Tibial nerve (tissue), 4 donors: Measurements from ENCODE around the gene EP400. TPM values are rescaled to one million over a fixed set of nuclear protein-coding genes. Genes with fewer than 3 reads are reported as not detected.

Source experiments
- DNase-seq, 2 donors: peaks; one replicate each; pipeline ENCODE4 v3.0.0-alpha.2; 2019; ENCODE audit warnings: low spot score in 2 of 2
- H3K27ac ChIP-seq, 4 donors: fragments of 200-600 bp; sonication (generic) in 3 of 4; one replicate each; pipeline ENCODE4 v1.5.1; 2017 to 2019; ENCODE audit warnings: mild to moderate bottlenecking in 1 of 4
- H3K27me3 ChIP-seq, 2 donors: fragments of 200-600 bp; sonication (generic) in 1 of 2; one replicate each; pipeline versions ENCODE4 v1.5.1 to v1.6.0; 2017 to 2019
- H3K36me3 ChIP-seq, 3 donors: fragments of 200-600 bp; sonication (generic); one replicate each; pipeline ENCODE4 v1.5.1; 2018 to 2019
- H3K4me1 ChIP-seq, 4 donors: fragments of 200-600 bp; sonication (generic) in 3 of 4; one replicate each; pipeline ENCODE4 v1.5.1; 2017 to 2019
- H3K4me3 ChIP-seq, 4 donors: fragments of 200-600 bp; sonication (generic) in 3 of 4; one replicate each; pipeline ENCODE4 v1.5.1; 2017 to 2019; ENCODE audit warnings: mild to moderate bottlenecking in 1 of 4, moderate library complexity in 1 of 4
- H3K9me3 ChIP-seq, 4 donors: fragments of 200-600 bp; sonication (generic) in 3 of 4; one replicate each; pipeline ENCODE4 v1.5.1; 2017 to 2019
- EP300 ChIP-seq, 2 donors: sonication (generic); formaldehyde crosslinking; IDR thresholded peaks; one replicate each; pipeline ENCODE4 v1.6.1; 2017; ENCODE audit warnings: antibody characterized with exemption in 2 of 2, mild to moderate bottlenecking in 1 of 2
- POLR2A ChIP-seq, 2 donors: fragments of 450-650 bp; IDR thresholded peaks; one replicate each; pipeline ENCODE4 v1.6.1; 2017; ENCODE audit warnings: antibody characterized with exemption in 2 of 2, mild to moderate bottlenecking in 2 of 2, moderate library complexity in 2 of 2
- WGBS, 2 donors: methylation state at CpG; one replicate each; pipeline ENCODE4 v1.1.5; 2018; 5-methylcytosine and 5-hydroxymethylcytosine counted together
- total RNA-seq, 4 donors: library from RNA; depleted of rRNA; stranded (reverse); fragments of >200 nt; gene quantifications; one replicate each; pipeline ENCODE4 v1.1.0, GENCODE V29; 2016
- TF ChIP-seq, protein P1 (sequence below), 5 experiments: fragments of 200-600 bp in 3 of 5; fragments of 450-650 bp in 2 of 5; sonication (generic) in 3 of 5; IDR thresholded peaks; one replicate each; pipeline ENCODE4 v1.5.1; 2016 to 2019; ENCODE audit warnings: antibody characterized with exemption in 5 of 5, mild to moderate bottlenecking in 3 of 5, moderate library complexity in 2 of 5

Gene EP400
- total RNA-seq, 4 donors from 2014 or later: 27.8 to 41.4 (median 32.2) TPM

DNA sequence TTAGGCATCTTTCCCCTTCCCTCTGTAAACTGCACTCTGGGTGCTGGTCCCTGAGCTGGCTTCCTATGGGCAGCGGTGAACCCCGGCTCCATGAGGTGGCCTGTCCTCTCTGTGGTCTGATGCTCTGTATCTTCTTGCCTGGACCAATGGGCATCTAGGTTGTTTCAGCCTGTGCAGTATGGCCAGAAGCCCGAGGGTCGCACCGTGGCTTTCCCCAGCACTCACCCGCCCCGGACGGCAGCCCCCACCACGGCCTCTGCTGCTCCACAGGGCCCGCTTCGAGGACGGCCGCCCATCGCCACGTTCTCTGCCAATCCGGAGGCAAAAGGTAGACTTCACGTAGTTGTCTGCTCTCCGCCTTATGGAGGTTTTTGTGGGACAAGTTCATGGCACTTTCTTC, 70.1 kb downstream of the EP400 start:
- H3K27ac ChIP-seq: no peak overlapping the region
- no peaks in the 10 kb centered on the region for H3K4me1 ChIP-seq
- H3K36me3 ChIP-seq: peaks cover 5 to 100% (median 32%) of the 10 kb centered on the region in 3 donors
- WGBS, 2 donors: 95% methylated on average over 17 to 18 of the region's 18 CpGs
- H3K9me3 ChIP-seq: no peaks in the 10 kb centered on the region
- no peaks in the 10 kb centered on the region for H3K27me3 ChIP-seq
- H3K4me3 ChIP-seq: no peak overlapping the region
- DNase-seq: no peak
- TF ChIP-seq EP300 (IDR thresholded peaks at IDR 0.05) (no peak), POLR2A (IDR thresholded peaks at IDR 0.05) (no peak)
- TF ChIP-seq, protein P1, sequence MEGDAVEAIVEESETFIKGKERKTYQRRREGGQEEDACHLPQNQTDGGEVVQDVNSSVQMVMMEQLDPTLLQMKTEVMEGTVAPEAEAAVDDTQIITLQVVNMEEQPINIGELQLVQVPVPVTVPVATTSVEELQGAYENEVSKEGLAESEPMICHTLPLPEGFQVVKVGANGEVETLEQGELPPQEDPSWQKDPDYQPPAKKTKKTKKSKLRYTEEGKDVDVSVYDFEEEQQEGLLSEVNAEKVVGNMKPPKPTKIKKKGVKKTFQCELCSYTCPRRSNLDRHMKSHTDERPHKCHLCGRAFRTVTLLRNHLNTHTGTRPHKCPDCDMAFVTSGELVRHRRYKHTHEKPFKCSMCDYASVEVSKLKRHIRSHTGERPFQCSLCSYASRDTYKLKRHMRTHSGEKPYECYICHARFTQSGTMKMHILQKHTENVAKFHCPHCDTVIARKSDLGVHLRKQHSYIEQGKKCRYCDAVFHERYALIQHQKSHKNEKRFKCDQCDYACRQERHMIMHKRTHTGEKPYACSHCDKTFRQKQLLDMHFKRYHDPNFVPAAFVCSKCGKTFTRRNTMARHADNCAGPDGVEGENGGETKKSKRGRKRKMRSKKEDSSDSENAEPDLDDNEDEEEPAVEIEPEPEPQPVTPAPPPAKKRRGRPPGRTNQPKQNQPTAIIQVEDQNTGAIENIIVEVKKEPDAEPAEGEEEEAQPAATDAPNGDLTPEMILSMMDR (IDR thresholded peaks at IDR 0.05): no peak

DNA sequence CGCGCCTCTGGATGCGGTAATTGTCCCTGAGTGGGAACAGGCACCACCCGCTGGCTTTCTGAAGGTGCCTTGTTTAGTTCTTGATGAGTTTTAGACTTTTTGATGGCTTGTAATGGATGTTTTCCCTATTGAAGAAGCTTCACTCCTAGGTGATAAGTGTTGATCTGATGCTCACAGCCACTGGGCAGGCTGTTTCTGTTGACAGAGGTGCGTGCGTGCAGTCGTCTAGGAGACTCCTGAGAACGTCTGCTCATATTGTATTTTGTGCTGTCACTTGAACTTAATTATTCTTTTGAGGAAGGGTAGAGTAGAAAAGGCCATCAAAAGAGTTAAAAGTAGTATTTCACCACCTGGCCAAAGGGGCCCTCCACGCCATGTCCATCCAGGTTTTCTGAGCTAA, 70.5 kb downstream of the EP400 start:
- Histone ChIP-seq H3K9me3 (no peaks in the 10 kb centered on the region), H3K4me3 (no peak overlapping the region), H3K36me3 (peaks cover 5 to 100% (median 36%) of the 10 kb centered on the region in 3 donors), H3K27me3 (no peaks in the 10 kb centered on the region), H3K4me1 (no peaks in the 10 kb centered on the region), H3K27ac (no peak overlapping the region)
- TF ChIP-seq, protein P1 (IDR thresholded peaks at IDR 0.05): no peak
- TF ChIP-seq EP300 (IDR thresholded peaks at IDR 0.05) (no peak), POLR2A (IDR thresholded peaks at IDR 0.05) (no peak)
- 88 to 91% methylated on average over 9 of the region's 9 CpGs for WGBS, 2 donors
- no peak for DNase-seq

DNA sequence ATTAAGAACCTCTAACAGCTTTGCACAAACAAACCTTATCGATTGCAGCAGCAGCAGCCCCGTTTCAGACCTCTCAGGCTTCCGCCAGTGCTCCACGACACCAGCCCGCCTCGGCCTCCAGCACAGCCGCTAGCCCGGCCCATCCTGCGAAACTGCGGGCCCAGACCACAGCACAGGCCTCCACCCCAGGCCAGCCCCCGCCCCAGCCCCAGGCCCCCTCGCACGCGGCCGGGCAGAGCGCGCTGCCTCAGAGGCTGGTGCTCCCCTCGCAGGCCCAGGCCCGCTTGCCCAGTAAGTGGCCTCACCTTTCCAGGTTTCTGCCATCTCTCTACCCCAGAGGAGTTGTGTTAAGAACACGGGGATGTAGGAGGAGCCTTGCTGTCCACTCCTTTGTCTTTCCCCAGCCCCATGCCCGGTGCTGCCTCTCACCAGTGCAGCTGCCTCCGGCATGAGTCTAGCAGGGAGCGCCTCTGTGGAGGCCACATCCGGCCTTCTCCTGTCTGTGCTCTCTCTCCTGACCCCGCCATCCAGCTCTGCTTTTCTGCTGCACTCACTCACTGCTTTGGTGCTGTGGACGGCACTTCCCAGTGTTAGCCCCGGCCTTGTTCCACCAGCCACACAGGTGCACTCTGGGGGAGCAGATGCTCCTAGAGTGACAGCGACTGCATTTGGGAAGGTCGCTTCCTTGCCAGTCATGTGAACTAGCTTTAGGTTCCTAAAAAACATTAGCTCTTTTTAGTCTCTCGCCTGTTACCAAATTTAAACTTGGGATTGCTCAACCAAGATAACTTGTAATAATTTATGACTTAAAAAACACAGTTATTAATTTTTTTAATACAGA, 71.5 kb downstream of the EP400 start:
- DNase-seq: no peak
- 89% methylated on average over 30 of the region's 30 CpGs for WGBS, 2 donors
- TF ChIP-seq EP300 (IDR thresholded peaks at IDR 0.05) (no peak), POLR2A (IDR thresholded peaks at IDR 0.05) (no peak)
- TF ChIP-seq, protein P1 (IDR thresholded peaks at IDR 0.05): no peak
- Histone ChIP-seq H3K27ac (no peak overlapping the region), H3K4me3 (no peak overlapping the region), H3K36me3 (peaks cover 5 to 100% (median 38%) of the 10 kb centered on the region in 3 donors), H3K4me1 (no peaks in the 10 kb centered on the region), H3K27me3 (no peaks in the 10 kb centered on the region), H3K9me3 (no peaks in the 10 kb centered on the region)

DNA sequence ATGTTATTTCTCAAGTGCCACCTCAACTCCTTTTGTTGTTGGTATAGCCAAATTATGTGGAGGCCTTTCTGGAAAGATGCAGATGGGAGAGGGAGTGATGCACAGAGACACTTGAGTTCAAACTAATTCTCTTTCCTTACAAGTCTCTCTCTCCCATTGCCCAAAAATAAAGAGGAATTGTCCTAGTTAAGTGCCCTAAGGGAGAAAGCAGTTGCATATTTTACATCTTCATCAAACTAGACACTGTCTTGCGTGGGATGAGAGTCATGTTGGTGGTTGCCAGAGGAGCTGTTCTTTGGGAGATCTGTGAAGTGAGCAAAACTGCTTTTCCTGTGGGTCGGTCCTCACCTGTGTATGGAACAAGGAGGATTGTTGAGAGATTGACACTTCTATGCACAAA, 72.2 kb downstream of the EP400 start:
- H3K36me3 ChIP-seq: peaks cover 5 to 100% (median 38%) of the 10 kb centered on the region in 3 donors
- H3K9me3 ChIP-seq: no peaks in the 10 kb centered on the region
- TF ChIP-seq POLR2A (IDR thresholded peaks at IDR 0.05): no peak
- no peak for TF ChIP-seq EP300 (IDR thresholded peaks at IDR 0.05)
- TF ChIP-seq, protein P1 (IDR thresholded peaks at IDR 0.05): no peak
- no peak for DNase-seq
- no peaks in the 10 kb centered on the region for H3K27me3 ChIP-seq
- no peak overlapping the region for H3K27ac ChIP-seq
- WGBS, 2 donors: 57 to 83% methylated on average over 2 of the region's 2 CpGs
- no peaks in the 10 kb centered on the region for H3K4me1 ChIP-seq
- no peak overlapping the region for H3K4me3 ChIP-seq

DNA sequence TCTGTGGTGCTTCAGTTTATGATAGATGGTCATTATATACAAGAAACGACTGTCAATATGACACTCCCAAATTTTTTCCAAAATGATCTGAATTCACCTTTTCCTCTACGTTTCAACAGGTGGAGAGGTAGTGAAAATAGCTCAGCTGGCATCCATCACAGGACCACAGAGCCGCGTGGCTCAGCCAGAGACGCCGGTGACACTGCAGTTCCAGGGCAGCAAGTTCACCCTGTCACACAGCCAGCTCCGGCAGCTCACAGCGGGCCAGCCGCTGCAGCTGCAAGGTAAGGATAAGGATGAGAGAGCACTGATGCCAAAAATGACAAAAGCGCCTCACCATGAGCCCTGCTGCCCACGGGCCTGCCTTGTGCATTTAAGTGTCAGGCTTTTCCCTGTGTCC, 73.9 kb downstream of the EP400 start:
- 95% methylated on average over 11 of the region's 11 CpGs for WGBS, 2 donors
- Histone ChIP-seq H3K36me3 (peaks cover 3 to 100% (median 47%) of the 10 kb centered on the region in 3 donors), H3K27me3 (no peaks in the 10 kb centered on the region), H3K27ac (no peak overlapping the region), H3K4me1 (no peaks in the 10 kb centered on the region), H3K9me3 (no peaks in the 10 kb centered on the region), H3K4me3 (no peak overlapping the region)
- no peak for DNase-seq
- TF ChIP-seq EP300 (IDR thresholded peaks at IDR 0.05): no peak
- no peak for TF ChIP-seq POLR2A (IDR thresholded peaks at IDR 0.05)
- TF ChIP-seq, protein P1 (IDR thresholded peaks at IDR 0.05): no peak
